GM19043 (cell line): ENCODE data around the gene DPP6.
"Not testable (repeated sequence)": the region's sequence is repeated elsewhere in the genome, so short reads cannot be mapped to it uniquely, and the experiment has no call there.

Source experiments
- ATAC-seq: cut with Tn5 transposase; IDR thresholded peaks from one replicate; pipeline ENCODE4 v1.9.1; 2021; ENCODE audit warnings: low read depth; ENCODE audit not compliant: unreplicated experiment

Gene DPP6

DNA sequence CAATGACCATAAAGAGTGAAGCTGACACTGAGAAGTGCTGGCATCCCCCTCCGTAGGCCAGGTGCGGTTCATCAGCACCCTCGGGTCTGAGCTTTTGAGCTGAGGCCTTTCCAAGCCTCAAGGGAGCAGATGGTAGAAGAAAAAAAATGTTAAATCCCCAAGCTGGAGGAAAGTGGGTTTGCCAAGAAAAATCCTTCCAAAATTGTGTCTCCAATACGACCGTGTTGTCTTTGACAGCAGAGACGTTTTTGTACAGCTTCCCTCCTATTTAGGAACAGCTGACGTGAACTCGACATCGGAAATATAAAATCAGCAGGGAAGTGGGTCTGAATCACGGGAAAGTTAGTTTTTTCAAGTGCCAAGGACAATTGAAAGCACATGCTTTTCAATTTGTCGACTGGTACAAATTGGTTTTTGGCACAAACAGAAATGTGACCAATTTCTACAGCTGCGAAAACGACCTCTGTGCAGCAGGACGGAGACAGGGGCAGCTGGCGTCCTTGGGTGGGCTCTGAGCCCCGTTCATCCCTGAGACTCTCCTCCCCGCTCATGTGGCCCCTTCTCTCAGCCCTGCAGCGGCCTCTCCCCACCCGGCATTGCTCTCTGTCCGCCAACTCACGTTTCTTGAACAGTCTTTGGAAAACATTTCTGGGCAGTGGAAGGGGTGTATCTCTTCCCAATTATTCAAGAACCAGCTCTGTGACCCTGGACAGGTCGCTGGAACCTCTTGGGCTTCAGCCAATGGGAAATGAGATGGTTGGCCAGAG, 860.9 kb downstream of the DPP6 start:
- ATAC-seq = no peak

DNA sequence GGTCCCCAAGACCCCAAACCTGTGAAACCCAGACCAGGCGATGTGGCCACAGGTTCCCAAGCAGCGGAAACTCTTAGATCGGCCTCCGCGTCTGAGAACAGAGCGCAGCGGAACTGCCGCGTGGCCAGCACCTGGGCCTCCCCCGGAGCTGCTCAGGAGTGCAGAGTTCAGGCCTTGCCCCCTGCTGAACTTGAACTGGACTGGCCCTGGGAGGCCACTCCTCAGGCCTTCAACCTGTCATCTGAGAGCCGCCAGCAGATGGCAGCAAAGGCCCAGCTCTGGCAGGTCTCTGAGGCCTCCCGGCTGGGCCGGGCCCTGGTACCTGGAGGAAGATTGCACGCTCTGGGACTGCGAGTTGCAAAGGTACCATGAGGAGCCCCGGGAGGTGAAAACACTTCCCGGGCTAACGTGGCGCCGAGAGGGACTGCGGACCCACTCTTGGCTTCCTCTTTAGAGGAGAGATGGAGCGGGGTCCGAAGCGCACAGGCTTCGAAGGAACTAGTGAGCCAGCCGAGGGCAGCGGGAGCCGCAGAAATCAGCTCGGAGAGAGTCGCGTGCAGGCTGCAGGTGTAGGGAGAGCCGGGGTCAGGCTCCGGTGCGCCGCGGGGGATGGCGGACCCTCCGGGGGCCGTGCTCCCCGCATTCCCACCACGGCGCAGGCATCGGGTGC, 861.6 kb downstream of the DPP6 start:
- peak; percentile 97 for ATAC-seq

DNA sequence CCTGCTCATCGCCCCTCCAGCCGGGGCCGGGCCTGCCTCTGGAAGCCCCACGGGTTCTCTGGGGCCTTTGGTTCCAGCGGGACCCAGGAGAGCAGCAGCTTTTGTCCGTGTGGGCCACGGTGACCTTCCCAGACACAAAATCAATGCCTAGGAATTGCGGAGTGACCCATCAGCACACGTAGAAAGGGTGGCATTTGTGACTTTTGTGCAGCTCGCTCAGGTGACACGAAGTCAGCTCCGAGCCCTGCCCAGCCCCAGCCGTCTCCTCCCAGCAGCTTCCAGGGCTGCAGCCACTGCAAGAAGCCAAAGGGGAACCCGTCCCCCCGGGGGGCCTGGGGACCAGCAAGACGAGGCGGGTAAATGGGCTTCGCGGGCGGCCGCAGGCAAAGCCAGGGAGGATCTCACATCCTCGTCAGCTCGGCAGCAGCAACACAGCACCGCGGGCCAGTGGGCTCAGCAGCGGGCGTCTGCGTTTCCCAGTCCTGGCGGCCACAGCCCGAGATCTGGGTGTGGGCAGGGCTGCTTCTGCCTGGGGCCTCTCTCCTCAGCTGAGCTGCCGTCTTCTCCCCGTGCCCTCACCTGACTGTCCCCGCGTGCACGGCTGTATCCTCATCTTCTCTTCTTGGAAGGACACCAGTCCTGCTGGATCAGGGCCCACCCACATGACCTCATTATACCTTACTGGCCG, 862.3 kb downstream of the DPP6 start:
- ATAC-seq = no peak

DNA sequence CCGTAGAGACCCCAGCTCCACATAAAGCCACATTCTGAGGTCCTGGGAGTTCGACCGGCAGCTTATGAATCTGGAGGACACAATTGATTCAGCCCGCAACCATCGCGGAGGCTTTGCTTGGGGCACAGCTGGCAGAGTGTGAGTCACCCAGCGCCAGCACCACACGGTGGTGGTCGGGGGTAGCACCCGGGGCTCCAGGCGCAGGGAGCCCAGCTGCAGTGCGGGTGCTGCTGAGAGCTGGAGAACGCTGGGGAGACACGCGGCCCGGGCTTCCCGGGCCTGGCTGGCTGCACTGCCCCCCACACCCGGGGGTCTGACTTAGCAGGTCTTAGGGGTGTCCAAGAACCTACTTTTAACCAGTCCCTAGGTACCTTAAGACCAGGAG, 862.8 kb downstream of the DPP6 start:
- ATAC-seq = no peak

DNA sequence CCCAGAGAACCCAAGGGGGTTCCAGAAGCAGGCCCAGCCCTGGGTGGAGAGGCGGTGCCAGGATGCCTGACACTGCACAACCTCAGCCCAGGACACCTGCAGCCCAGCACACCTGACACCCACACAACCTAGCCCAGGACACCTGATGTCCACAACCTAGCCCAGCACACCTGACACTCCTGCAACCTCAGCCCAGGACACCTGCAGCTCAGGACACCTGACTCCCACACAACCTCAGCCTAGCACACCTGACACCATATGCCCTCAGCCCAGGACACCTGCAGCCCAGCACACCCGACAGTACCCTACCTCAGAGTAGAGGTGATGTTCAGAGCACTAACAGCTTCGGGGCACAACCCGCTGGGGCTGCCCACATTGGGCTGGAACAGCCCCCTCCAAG, 863.4 kb downstream of the DPP6 start:
- no peak for ATAC-seq

DNA sequence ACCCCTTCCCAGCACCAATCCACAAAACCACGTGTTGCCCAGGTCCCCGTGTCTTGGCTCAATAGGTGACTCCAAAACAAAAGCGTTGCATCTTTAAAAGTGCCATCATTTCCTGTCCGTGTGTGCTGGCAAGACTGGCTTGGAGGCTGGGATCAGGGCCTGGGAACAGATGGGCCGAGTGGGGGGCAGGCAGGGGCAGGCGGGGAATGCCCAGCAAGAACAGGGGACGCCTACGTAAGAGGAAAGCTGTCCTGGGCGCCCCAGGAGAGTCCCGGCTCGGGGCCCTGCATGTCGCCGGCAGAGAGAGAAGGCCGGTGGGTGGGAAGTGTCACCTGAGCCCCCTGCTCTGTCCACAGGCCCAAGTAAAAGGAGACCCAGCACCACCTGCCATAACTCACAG, 864.2 kb downstream of the DPP6 start:
- ATAC-seq = no peak

DNA sequence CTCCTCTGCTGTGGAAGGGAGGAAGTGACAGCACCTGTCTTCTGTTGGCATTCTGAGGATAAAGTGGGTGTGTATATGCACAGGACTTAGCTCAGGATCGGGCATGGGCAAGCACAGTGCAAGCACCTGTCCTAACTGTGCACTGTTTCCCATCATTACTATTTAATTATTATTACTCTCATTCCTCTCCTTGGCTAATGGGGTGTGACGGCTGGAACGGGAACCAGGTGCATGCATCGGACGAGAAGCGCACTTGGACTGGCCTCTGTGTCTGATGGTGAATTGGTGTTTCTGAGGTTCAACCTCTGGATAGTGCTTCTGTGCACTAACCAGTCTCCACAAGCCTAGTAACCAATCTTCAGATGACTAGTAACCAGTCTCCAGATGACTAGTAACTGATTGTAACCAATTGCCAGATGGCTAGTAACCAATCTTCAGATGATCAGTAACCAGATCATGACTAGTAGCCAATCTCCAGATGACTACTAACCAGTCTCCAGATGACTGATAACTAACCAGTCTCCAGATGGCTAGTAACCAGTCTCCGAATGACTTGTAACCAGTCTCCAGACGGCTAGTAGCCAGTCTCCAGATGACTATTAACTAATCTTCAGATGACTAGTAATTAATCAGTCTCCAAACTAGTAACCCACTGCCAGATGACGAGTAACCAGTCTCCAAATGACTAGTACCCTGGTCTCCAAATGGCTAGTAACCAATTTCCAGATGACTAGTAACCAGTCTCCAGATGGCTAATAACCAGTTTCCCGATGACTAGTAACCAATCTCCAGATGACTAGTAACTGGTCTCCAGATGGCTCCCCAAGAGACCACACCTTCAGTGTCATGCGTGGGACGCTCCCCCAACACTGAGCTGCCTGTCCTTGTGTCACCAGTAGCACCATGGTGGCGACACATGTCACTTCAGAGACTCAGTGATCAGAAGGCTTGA, 864.9 kb downstream of the DPP6 start:
- no peak for ATAC-seq

DNA sequence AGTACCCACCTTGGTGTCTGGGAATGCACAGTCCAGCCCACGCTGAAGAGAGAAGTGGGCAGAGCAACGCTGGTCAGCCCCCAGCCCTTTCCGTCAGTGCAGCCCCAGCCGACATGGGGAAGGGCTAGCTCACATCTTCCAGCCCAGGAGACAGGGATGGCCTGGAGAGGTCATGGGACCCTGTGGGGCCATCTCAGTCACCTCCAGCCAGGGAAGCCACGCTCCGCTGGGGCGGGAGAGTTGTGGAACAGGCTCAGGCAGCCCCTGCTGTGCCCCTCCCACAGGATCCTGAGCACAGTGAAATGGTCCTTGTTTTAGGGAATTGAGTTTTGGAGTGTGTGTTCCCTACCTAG, 865.6 kb downstream of the DPP6 start:
- ATAC-seq = no peak

DNA sequence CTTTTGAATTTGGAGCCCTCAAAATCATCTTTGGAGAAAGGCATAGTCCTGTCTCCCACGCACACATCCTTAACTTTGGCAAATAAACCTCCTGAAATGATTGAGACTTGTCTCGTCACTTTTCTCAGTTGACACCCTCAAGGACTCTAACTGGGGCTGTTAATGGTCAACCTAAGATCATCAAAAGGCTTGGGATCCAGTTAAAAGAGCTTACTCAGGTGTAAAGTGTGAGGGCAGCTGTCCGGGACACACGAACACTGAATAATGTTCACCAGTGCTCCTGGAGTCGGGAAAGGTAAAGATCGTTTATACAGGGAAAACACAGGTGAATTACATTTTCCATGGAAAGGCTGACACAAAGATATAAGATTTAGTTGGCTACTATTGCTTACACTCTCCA, 866.1 kb downstream of the DPP6 start:
- ATAC-seq = no peak

DNA sequence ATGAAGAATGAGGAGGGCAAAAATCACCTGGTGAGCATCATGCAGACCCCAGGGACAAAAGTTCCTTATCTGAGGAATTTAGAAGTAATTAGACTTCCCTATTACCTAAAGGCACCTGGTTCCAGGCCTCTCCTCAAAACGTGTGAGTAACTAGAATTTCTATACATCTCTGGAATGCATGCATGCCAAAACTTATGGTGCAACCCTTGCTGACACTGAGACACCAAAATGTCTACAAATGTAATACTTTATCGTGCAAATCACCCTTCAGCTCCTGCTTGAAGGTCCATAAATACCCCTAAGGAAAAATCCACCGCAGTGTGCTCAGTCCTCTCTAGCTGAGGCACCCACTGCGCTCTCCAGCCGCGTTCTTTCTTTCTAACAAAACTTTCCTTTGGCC, 866.5 kb downstream of the DPP6 start:
- no peak for ATAC-seq

DNA sequence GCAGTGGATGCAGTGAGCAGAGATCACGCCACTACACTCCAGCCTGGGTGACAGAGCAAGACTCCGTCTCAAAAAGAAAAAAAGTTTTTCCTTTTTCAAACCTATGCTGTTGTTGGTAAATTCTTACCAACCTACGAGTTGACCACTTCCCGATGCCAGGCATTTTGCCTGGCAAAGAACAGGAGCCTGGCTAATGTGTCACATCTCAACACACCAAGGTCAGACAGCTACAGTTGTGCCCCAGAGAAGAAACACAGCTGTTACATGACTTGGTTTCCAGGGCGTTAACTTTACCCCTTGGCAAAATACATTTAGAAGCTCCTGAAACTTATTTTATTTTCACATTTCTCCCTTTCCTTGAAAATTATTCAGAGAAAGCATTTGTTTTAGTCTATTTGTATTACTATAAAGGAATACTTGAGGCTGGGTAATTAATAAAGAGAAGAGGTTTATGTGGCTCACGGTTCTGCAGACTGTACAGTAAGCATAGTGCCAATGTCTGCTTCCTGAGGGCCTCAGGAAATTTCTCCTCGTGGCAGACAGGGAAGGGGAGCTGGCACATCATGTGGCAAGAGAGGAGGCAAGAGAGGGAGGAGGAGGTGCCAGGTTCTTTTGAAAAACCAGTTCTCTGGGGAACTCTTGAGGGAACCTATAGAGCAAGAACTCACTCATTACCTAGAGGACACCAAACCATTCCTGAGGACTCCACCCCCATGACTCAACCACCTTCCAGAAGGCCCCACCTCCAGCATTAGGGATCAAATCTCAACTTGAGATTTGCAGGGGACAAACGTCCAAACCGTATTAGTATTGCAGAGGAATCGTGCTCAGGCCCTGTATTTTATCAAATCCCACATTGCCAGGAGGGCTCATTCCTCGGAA, 867.4 kb downstream of the DPP6 start:
- ATAC-seq = no peak

DNA sequence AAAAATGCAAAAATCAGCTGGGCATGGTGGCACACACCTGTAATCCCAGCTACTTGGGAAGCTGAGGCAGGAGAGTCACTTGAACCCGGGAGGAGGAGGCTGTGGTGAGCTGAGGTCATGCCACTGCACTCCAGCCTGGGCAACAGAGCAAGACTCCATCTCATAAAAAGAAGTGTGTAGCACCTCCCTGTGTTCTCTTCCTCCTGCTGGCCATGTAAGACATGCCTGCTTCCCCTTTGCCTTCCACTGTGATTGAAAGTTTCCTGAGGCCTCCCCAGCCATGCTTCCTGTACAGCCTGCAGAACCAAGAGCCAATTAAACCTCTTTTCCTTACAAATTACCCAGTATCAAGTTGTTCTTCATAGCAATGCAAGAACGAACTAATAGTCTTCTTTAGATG, 870.3 kb downstream of the DPP6 start:
- ATAC-seq = not testable (repeated sequence)

DNA sequence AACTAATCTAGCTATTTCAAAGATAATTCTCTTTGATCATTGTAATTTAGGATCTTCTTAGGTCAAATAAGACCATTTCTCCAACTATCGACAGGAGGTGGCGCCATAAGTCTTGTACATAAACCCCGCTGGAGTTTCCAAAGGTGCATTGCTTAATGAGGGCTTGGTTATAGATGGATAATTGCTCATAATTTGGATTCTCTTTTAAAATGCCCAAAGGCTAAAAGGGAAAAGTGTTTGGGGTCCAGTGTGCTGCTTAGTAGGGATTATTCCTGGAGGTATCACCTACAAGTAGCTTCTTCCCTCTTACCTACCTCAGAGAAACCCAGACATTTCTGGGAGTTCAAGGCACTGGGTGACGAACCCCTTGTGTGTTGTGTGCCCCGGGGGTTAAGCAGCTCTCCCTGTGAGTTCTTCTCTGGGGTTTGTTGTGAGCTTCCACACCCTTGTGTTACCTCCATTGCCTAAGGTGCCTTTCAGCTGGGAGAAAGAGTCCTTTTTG, 875.5 kb downstream of the DPP6 start:
- ATAC-seq = peak; percentile 43

DNA sequence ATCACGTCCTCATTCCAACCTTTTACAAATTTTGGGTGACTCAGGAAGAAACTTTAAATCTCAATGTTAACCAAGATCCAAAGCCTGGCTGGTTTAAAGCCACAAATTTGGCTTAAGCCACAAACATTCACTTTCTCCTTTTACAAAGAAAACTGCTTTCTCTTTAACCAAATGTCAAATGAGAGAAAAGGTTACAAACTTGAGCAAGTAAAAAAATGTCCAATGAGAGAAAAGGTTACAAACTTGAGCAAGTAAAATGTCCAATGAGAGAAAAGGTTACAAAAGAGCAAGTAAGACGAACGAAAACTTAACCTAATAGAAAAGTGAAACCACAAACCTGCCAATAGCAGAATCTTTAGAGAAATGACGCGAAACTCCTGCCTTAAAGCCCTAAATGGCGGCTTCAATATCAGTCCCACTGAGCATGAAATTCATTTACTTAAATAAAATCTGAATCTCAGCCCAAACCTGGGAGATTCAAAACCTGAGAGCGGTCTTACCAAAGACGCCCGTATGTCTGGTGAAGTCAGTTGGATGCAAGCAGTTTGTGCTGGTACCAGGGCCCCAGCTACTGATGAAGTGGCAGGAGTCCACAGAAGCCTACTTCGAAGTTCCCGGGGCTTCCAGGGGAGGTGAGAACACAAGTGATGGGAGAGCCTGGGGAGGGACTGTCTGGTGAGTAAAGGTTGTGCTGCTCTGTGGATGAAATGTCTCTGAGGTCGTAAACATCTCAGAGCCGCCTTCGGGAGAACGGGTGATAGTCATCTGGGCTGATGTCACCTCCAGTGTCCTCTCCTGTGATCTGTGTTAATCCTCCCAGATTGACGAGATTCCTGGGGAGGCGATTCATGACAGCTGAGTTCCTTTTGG, 876.2 kb downstream of the DPP6 start:
- ATAC-seq = peak; percentile 80

DNA sequence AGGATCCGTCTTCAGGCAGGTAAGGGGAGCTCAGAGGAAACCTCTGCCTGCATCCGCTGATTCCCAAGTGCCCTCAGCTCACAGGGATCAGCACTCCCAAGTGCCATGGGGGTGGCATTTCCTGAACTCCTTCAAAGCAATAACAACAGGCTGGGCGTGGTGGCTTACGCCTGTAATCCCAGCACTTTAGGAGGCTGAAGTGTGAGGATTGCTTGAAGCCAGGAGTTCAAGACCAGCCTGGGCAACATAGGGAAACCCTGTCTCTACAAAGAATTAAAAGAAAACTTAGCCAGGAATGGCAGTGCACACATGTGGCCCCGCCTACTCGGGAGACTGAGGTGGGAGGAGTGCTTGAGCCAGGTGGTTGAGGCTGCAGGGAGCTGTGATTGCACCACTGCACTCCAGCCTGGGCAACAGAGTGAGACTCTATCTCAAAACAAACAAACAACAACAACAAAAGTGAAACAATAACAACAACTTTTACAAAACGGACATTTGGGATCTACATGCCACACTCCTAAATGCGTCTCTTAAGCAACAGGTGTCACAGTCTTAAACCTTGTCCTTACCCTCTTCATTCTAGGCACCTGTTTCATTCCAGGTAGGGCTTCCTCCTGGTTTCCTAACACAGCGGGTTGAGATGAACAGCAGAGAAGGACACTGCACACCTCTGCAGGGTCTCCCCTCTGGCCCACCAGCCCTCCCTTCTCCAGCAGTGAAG, 877.0 kb downstream of the DPP6 start:
- no peak for ATAC-seq

DNA sequence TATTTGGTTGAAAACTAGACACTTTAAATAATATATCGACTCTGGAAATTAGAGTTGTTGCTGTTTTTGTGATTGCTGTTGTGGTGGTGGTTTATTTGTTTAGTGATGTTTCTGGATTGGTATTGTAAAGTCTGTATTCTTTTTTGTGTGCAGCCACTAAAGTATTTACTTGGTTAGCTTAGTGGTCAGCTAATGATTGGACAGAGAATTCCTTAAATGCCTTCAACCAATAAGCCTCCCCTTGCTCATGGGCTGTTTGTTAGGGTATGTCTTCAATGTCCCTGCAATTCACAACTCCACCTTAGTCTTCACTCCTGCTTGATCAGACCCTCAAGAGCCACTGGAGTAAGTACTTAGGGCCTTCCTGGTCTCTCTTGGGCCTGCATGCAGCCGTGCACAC, 879.7 kb downstream of the DPP6 start:
- ATAC-seq = no peak

DNA sequence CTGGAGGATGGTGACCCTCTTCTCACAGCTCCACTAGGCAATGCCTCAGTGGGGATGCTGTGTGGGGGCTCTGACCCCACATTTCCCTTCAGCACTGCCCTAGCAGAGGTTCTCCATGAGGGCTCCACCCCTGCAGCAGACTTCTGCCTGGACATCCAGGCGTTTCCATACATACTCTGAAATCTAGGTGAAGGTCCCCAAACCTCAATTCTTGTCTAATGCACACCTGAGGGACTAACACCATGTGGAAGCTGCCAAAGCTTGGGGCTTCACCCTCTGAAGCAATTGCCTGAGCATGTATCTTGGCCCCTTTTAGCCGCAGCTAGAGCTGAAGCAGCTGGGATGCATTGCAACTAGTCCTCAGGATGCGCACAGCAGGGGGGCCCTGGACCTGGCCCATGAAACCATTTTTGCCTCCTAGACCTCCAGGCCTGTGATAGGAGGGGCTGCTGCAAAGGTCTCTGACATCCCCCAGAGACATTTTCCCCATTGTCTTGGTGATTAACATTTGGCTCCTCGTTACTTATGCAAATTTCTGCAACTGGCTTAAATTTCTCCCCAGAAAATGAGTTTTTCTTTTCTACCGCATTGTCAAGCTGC, 882.3 kb downstream of the DPP6 start:
- not testable (repeated sequence) for ATAC-seq

DNA sequence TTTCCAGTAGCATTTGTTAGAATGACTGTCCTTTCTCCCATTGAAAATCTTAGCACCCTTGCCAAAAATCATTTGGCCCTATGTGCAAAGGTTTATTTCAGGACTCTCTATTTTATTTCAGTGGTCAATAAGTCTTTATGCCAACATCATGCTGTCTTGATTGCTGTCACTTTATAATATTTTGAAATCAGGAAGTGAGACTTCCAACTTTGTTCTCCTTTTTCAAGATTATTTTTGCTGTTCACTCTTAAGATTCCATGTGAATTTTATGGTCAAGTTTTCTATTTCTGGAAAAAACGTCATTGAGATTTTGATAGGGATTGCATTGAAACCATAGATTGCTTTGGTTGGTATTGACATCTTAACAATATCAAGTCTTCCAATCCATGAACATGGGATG, 885.6 kb downstream of the DPP6 start:
- no peak for ATAC-seq
